SK-N-SH treated with all-trans-retinoic acid at 6 μM for 48 hours (cell line): ENCODE data around the gene GRIK1.

Experiments
- ATAC-seq: fragments of 200-7000 bp; cut with Tn5 transposase; 3 replicates; pipeline ENCODE4 v1.9.1; 2020; ENCODE audit warnings: mild to moderate bottlenecking, moderate library complexity
- ARNTL ChIP-seq: fragments of 450-650 bp; formaldehyde crosslinking; IDR thresholded peaks from 2 replicates; pipeline ENCODE4 v1.5.0; 2020; ENCODE audit warnings: low read depth, mild to moderate bottlenecking, moderate library complexity, borderline replicate concordance
- BACH2 ChIP-seq: fragments of 250-450 bp; sonication (Bioruptor Pico); IDR thresholded peaks from 2 replicates; pipeline ENCODE4 v1.9.0; 2021; ENCODE audit warnings: mild to moderate bottlenecking, borderline replicate concordance
- CSDC2 ChIP-seq: fragments of 250-450 bp; sonication (Bioruptor Pico); IDR thresholded peaks from 2 replicates; pipeline ENCODE4 v1.5.0; 2020; ENCODE audit warnings: mild to moderate bottlenecking, moderate library complexity
- ESRRG ChIP-seq: fragments of 250-450 bp; sonication (Bioruptor Pico); IDR thresholded peaks from 2 replicates; pipeline ENCODE4 v1.6.1; 2021; ENCODE audit warnings: mild to moderate bottlenecking
- GLIS3 ChIP-seq: fragments of 250-450 bp; sonication (Bioruptor Pico); IDR thresholded peaks from 2 replicates; pipeline ENCODE4 v1.5.0; 2020; ENCODE audit warnings: mild to moderate bottlenecking, moderate library complexity
- ISL1 ChIP-seq: fragments of 250-450 bp; sonication (Bioruptor Pico); IDR thresholded peaks from 2 replicates; pipeline ENCODE4 v2.1.2; 2022; ENCODE audit warnings: mild to moderate bottlenecking, moderate library complexity
- OSR1 ChIP-seq: fragments of 250-450 bp; sonication (Bioruptor Pico); IDR thresholded peaks from 2 replicates; pipeline ENCODE4 v1.8.0; 2022; ENCODE audit warnings: moderate library complexity, mild to moderate bottlenecking, inconsistent platforms
- PPARA ChIP-seq: fragments of 250-450 bp; sonication (Bioruptor Pico); IDR thresholded peaks from 2 replicates; pipeline ENCODE4 v1.5.0; 2020; ENCODE audit warnings: mild to moderate bottlenecking, borderline replicate concordance
- RARB ChIP-seq: fragments of 250-450 bp; sonication (Bioruptor Pico); IDR thresholded peaks from 2 replicates; pipeline ENCODE4 v1.8.0; 2021; ENCODE audit warnings: mild to moderate bottlenecking, moderate library complexity
- SNAI2 ChIP-seq: fragments of 250-450 bp; sonication (Bioruptor Pico); IDR thresholded peaks from 2 replicates; pipeline ENCODE4 v1.5.0; 2020; ENCODE audit warnings: mild to moderate bottlenecking, moderate library complexity
- TCF4 ChIP-seq: fragments of 250-450 bp; sonication (Bioruptor Pico); IDR thresholded peaks from 2 replicates; pipeline ENCODE4 v1.8.0; 2021; ENCODE audit warnings: mild to moderate bottlenecking, moderate library complexity, borderline replicate concordance
- TOX ChIP-seq: fragments of 250-450 bp; sonication (Bioruptor Pico); IDR thresholded peaks from 2 replicates; pipeline ENCODE4 v1.8.0; 2021; ENCODE audit warnings: mild to moderate bottlenecking, moderate library complexity, borderline replicate concordance
- ZC3H10 ChIP-seq: fragments of 250-450 bp; sonication (Bioruptor Pico); IDR thresholded peaks from 2 replicates; pipeline ENCODE4 v1.5.1; 2021; ENCODE audit warnings: mild to moderate bottlenecking, moderate library complexity
- ZFP3 ChIP-seq: fragments of 250-450 bp; sonication (Bioruptor Pico); IDR thresholded peaks from 2 replicates; pipeline ENCODE4 v1.5.0; 2020; ENCODE audit warnings: mild to moderate bottlenecking, moderate library complexity
- ZFP30 ChIP-seq: fragments of 450-650 bp; formaldehyde crosslinking; IDR thresholded peaks from 2 replicates; pipeline ENCODE4 v1.5.0; 2022; ENCODE audit warnings: mild to moderate bottlenecking, moderate library complexity
- ZNF565 ChIP-seq: fragments of 450-650 bp; formaldehyde crosslinking; conservative IDR thresholded peaks from 2 replicates; pipeline ENCODE4 v1.5.0; 2020; ENCODE audit warnings: low read depth, mild to moderate bottlenecking, moderate library complexity
- ZNF70 ChIP-seq: fragments of 450-650 bp; formaldehyde crosslinking; IDR thresholded peaks from 2 replicates; pipeline ENCODE4 v1.5.0; 2020; ENCODE audit warnings: mild to moderate bottlenecking, moderate library complexity
- TF ChIP-seq, protein P1 (sequence below): fragments of 250-450 bp; sonication (Bioruptor Pico); IDR thresholded peaks from 2 replicates; pipeline ENCODE4 v1.5.1; 2021; ENCODE audit warnings: mild to moderate bottlenecking, moderate library complexity
- TF ChIP-seq, protein P2 (sequence below): fragments of 250-450 bp; sonication (Bioruptor Pico); IDR thresholded peaks from 2 replicates; pipeline ENCODE4 v1.8.0; 2021; ENCODE audit warnings: low read depth, mild to moderate bottlenecking, moderate library complexity, borderline replicate concordance
- TF ChIP-seq, protein P3 (sequence below): fragments of 250-450 bp; sonication (Bioruptor Pico); IDR thresholded peaks from 2 replicates; pipeline ENCODE4 v1.5.1; 2020; ENCODE audit warnings: low read depth, mild to moderate bottlenecking, moderate library complexity
- TF ChIP-seq, protein P4 (sequence below): fragments of 250-450 bp; sonication (Bioruptor Pico); IDR thresholded peaks from 2 replicates; pipeline ENCODE4 v1.5.0; 2020; ENCODE audit warnings: mild to moderate bottlenecking, moderate library complexity
- TF ChIP-seq, protein P5 (sequence below): fragments of 250-450 bp; sonication (Bioruptor Pico); IDR thresholded peaks from 2 replicates; pipeline ENCODE4 v1.8.0; 2020; ENCODE audit warnings: mild to moderate bottlenecking, moderate library complexity, borderline replicate concordance

Gene GRIK1

DNA sequence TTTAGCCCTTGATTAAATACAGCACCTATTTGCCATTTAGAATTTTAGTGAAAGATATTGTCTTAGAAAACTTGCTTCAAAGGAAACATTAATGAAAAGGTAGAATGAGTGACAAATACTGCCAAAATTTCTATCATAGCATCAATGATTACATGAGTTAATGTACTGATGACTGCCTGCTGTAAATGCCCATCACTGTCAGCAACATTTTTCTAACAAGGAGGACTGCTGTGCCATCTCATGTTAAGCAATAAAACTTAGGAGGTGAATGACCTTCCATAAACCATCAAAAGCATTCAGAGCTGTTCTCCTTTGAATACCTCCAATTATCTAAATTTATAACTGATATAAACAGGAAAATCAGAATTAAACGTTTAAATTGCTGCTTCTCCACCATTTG, 54.3 kb downstream of the GRIK1 start:
- no peak for ATAC-seq
- TF ChIP-seq ZNF70 (CRISPR knock-in tag) (no peak), ZC3H10 (no peak), ZFP3 (CRISPR knock-in tag) (no peak), ZNF565 (CRISPR knock-in tag) (no peak), PPARA (CRISPR knock-in tag) (no peak), GLIS3 (CRISPR knock-in tag) (no peak), ZFP30 (CRISPR knock-in tag) (no peak), ESRRG (CRISPR knock-in tag) (no peak), CSDC2 (no peak)

DNA sequence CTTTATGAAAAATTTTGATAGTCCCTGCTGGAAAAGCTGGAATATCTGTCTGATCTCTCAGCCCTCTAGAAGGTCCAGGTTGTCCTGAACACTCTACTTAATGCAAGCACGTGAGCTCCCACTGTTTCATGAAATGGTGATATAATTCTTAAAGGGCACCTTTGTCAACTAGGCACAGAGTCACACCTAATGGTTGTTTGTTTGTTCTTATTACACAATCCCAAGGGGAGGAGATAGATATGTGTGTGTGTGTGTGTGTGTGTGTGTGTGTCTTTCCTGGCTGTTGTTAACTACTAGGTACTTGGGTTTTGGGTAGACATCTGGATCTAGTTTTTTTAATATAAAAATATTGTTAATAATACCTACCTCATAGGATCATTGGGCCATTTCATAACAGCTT, 63.9 kb downstream of the GRIK1 start:
- ATAC-seq = no peak
- TF ChIP-seq ZNF70 (CRISPR knock-in tag) = no peak
- no peak for TF ChIP-seq RARB
- no peak for TF ChIP-seq ZNF565 (CRISPR knock-in tag)
- no peak for TF ChIP-seq OSR1
- TF ChIP-seq, protein P1, sequence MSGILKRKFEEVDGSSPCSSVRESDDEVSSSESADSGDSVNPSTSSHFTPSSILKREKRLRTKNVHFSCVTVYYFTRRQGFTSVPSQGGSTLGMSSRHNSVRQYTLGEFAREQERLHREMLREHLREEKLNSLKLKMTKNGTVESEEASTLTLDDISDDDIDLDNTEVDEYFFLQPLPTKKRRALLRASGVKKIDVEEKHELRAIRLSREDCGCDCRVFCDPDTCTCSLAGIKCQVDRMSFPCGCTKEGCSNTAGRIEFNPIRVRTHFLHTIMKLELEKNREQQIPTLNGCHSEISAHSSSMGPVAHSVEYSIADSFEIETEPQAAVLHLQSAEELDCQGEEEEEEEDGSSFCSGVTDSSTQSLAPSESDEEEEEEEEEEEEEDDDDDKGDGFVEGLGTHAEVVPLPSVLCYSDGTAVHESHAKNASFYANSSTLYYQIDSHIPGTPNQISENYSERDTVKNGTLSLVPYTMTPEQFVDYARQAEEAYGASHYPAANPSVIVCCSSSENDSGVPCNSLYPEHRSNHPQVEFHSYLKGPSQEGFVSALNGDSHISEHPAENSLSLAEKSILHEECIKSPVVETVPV (CRISPR knock-in tag) = no peak
- no peak for TF ChIP-seq ZC3H10
- TF ChIP-seq BACH2 (CRISPR knock-in tag) = no peak
- TF ChIP-seq, protein P2, sequence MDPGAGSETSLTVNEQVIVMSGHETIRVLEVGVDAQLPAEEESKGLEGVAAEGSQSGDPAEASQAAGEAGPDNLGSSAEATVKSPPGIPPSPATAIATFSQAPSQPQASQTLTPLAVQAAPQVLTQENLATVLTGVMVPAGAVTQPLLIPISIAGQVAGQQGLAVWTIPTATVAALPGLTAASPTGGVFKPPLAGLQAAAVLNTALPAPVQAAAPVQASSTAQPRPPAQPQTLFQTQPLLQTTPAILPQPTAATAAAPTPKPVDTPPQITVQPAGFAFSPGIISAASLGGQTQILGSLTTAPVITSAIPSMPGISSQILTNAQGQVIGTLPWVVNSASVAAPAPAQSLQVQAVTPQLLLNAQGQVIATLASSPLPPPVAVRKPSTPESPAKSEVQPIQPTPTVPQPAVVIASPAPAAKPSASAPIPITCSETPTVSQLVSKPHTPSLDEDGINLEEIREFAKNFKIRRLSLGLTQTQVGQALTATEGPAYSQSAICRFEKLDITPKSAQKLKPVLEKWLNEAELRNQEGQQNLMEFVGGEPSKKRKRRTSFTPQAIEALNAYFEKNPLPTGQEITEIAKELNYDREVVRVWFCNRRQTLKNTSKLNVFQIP (CRISPR knock-in tag) = no peak
- TF ChIP-seq CSDC2 = no peak
- no peak for TF ChIP-seq ISL1 (CRISPR knock-in tag)
- TF ChIP-seq, protein P3, sequence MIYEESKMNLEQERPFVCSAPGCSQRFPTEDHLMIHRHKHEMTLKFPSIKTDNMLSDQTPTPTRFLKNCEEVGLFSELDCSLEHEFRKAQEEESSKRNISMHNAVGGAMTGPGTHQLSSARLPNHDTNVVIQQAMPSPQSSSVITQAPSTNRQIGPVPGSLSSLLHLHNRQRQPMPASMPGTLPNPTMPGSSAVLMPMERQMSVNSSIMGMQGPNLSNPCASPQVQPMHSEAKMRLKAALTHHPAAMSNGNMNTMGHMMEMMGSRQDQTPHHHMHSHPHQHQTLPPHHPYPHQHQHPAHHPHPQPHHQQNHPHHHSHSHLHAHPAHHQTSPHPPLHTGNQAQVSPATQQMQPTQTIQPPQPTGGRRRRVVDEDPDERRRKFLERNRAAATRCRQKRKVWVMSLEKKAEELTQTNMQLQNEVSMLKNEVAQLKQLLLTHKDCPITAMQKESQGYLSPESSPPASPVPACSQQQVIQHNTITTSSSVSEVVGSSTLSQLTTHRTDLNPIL (CRISPR knock-in tag) = no peak
- TF ChIP-seq GLIS3 (CRISPR knock-in tag) = no peak
- no peak for TF ChIP-seq TOX (CRISPR knock-in tag)
- TF ChIP-seq TCF4 = no peak
- no peak for TF ChIP-seq PPARA (CRISPR knock-in tag)

DNA sequence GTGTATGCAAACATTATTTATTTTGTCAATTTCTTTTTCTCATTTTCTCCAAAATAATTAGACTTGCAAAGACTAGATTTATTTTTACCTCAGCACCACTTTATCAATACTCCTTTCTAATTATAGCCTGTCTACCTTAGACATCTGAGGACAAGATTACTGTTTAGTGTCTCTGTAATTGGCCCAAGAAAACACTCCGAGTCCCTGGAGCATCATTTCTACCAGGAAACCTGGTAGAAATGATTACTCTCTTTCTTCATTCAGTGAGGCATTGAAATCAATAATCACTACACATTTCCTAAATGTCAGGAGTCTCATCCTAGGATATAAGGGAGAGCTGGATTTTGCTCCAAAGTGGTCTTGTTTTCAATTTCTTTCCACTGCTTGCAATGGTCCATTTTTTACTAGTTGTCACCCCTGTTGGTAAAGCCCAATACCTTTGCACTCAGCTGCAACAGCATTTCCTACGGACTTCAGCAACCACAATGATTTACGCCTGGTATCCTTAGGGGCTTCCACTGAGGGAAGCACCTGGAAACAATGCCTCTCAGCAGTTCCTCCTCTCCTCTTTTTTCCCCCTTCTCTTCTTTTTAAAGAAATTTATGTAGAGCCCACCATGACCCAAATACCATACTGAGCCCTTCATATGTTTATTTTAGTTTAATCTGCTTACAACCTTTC, 64.6 kb downstream of the GRIK1 start:
- no peak for ATAC-seq
- TF ChIP-seq, protein P4, sequence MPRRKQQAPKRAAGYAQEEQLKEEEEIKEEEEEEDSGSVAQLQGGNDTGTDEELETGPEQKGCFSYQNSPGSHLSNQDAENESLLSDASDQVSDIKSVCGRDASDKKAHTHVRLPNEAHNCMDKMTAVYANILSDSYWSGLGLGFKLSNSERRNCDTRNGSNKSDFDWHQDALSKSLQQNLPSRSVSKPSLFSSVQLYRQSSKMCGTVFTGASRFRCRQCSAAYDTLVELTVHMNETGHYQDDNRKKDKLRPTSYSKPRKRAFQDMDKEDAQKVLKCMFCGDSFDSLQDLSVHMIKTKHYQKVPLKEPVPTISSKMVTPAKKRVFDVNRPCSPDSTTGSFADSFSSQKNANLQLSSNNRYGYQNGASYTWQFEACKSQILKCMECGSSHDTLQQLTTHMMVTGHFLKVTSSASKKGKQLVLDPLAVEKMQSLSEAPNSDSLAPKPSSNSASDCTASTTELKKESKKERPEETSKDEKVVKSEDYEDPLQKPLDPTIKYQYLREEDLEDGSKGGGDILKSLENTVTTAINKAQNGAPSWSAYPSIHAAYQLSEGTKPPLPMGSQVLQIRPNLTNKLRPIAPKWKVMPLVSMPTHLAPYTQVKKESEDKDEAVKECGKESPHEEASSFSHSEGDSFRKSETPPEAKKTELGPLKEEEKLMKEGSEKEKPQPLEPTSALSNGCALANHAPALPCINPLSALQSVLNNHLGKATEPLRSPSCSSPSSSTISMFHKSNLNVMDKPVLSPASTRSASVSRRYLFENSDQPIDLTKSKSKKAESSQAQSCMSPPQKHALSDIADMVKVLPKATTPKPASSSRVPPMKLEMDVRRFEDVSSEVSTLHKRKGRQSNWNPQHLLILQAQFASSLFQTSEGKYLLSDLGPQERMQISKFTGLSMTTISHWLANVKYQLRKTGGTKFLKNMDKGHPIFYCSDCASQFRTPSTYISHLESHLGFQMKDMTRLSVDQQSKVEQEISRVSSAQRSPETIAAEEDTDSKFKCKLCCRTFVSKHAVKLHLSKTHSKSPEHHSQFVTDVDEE (CRISPR knock-in tag) = no peak

DNA sequence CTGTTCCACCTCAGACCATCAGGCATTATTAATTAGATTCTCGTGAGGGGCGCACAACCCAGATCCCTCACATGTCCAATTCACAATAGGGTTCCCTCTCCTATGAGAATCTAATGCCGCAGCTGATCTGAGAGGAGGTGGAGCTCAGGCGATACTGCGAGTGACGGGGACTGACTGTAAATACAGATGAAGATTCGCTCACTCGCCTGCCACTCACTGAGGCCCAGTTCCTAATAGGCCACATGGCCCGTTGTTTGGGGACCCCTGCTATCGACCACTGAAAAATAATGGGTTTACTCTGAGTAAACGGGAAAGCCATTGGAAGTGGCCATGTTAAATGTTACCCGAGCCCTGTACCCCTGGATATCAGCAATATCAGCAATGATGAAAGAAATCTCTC, 65.9 kb downstream of the GRIK1 start:
- no peak for ATAC-seq
- TF ChIP-seq SNAI2 (no peak), ISL1 (CRISPR knock-in tag) (no peak), BACH2 (CRISPR knock-in tag) (no peak), ARNTL (CRISPR knock-in tag) (no peak), OSR1 (no peak), TCF4 (no peak)
- TF ChIP-seq, protein P5, sequence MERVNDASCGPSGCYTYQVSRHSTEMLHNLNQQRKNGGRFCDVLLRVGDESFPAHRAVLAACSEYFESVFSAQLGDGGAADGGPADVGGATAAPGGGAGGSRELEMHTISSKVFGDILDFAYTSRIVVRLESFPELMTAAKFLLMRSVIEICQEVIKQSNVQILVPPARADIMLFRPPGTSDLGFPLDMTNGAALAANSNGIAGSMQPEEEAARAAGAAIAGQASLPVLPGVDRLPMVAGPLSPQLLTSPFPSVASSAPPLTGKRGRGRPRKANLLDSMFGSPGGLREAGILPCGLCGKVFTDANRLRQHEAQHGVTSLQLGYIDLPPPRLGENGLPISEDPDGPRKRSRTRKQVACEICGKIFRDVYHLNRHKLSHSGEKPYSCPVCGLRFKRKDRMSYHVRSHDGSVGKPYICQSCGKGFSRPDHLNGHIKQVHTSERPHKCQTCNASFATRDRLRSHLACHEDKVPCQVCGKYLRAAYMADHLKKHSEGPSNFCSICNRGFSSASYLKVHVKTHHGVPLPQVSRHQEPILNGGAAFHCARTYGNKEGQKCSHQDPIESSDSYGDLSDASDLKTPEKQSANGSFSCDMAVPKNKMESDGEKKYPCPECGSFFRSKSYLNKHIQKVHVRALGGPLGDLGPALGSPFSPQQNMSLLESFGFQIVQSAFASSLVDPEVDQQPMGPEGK (CRISPR knock-in tag) = no peak
- TF ChIP-seq, protein P1 (CRISPR knock-in tag) = no peak
- TF ChIP-seq, protein P3 (CRISPR knock-in tag) = no peak
